B cell (primary cell): Measurements from ENCODE around the gene ARG1. TPM values are rescaled to one million over a fixed set of nuclear protein-coding genes. Genes with fewer than 3 reads are reported as not detected.

Experiments
- ATAC-seq: fragments of 200-7000 bp; cut with Tn5 transposase; one replicate; pipeline ENCODE4 v1.10.0; 2021; ENCODE audit warnings: low read depth, mild to moderate bottlenecking, moderate number of reproducible peaks, moderate library complexity
- CTCF ChIA-PET: fragments of 350-600 bp; sonication (Branson Sonifier 250); formaldehyde crosslinking; loops from one replicate; lab custom pipeline; 2021; ENCODE audit warnings: antibody characterized with exemption, inconsistent platforms; lab: Charles Lee
- POLR2A ChIA-PET: fragments of 350-600 bp; sonication (Branson Sonifier 250); formaldehyde crosslinking; loops from one replicate; lab custom pipeline; 2021; ENCODE audit warnings: antibody characterized with exemption; lab: Charles Lee
- DNase-seq: peaks from one replicate; pipeline ENCODE4 v3.0.0; 2013
- H2AFZ ChIP-seq: 2 replicates; pipeline ENCODE4 v1.6.1; 2012; ENCODE audit warnings: mild to moderate bottlenecking, low read depth, low read length; ENCODE audit not compliant: insufficient read depth, poor library complexity, severe bottlenecking
- H3K27ac ChIP-seq, 2 donors: 1 replicate in 1 of 2; 2 replicates in 1 of 2; pipeline ENCODE4 v1.5.1; 2012 to 2013; ENCODE audit warnings: low read length in 2 of 2, mild to moderate bottlenecking in 2 of 2, moderate library complexity in 1 of 2
- H3K27me3 ChIP-seq, 4 experiments: fragments of 200-600 bp in 1 of 4; sonication (generic) in 1 of 4; replicated peaks in 1 of 4; 1 replicate in 2 of 4; 2 replicates in 2 of 4; pipeline versions ENCODE4 v1.6.1 to v1.7.0; 2013 to 2016; ENCODE audit warnings: low read length in 3 of 4, mild to moderate bottlenecking in 2 of 4, mixed read lengths in 1 of 4, moderate library complexity in 1 of 4; ENCODE audit not compliant: insufficient read depth in 4 of 4, control insufficient read depth in 3 of 4; ENCODE audit errors: control extremely low read depth in 1 of 4
- H3K36me3 ChIP-seq, 2 experiments: replicated peaks in 1 of 2; 1 replicate in 1 of 2; 2 replicates in 1 of 2; pipeline versions ENCODE4 v1.6.1 to v1.7.1; 2013; ENCODE audit warnings: low read length in 1 of 2; ENCODE audit not compliant: insufficient read depth in 2 of 2, control insufficient read depth in 1 of 2; ENCODE audit errors: control extremely low read depth in 1 of 2, extremely low read depth in 1 of 2
- H3K4me1 ChIP-seq, 2 donors: fragments of 200-600 bp in 1 of 2; sonication (generic) in 1 of 2; 1 replicate in 1 of 2; 2 replicates in 1 of 2; pipeline versions ENCODE4 v1.5.1 to v1.6.1; 2013 to 2017; ENCODE audit warnings: low read length in 2 of 2; ENCODE audit not compliant: control insufficient read depth in 2 of 2, insufficient read depth in 2 of 2
- H3K4me2 ChIP-seq: replicated peaks from 2 replicates; pipeline ENCODE3; 2012; ENCODE audit warnings: mild to moderate bottlenecking, low read depth, low read length; ENCODE audit not compliant: poor library complexity, severe bottlenecking
- H3K4me3 ChIP-seq, 5 experiments: fragments of 200-600 bp in 1 of 5; sonication (generic) in 1 of 5; 1 replicate in 3 of 5; 2 replicates in 2 of 5; pipeline versions ENCODE4 v1.5.1 to v1.7.0; 2011 to 2016; ENCODE audit warnings: low read length in 4 of 5, mild to moderate bottlenecking in 4 of 5, low read depth in 2 of 5, control low read depth in 1 of 5, moderate library complexity in 1 of 5; ENCODE audit not compliant: insufficient read depth in 1 of 5; ENCODE audit errors: control extremely low read depth in 1 of 5, extremely low read depth in 1 of 5
- H3K79me2 ChIP-seq: fragments of 200-600 bp; sonication (generic); one replicate; pipeline ENCODE4 v1.6.0; 2016; ENCODE audit warnings: low read length; ENCODE audit not compliant: control insufficient read depth, insufficient read depth
- H3K9ac ChIP-seq: fragments of 200-600 bp; sonication (generic); 2 replicates; pipeline ENCODE4 v1.6.1; 2017; ENCODE audit warnings: mild to moderate bottlenecking, low read length, moderate library complexity
- H3K9me3 ChIP-seq, 3 donors: one replicate each; pipeline versions ENCODE4 v1.6.1 to v1.7.1; 2013; ENCODE audit warnings: low read length in 2 of 3; ENCODE audit not compliant: control insufficient read depth in 2 of 3, insufficient read depth in 1 of 3; ENCODE audit errors: control extremely low read depth in 1 of 3
- H4K20me1 ChIP-seq: 2 replicates; pipeline ENCODE4 v1.6.0; 2012; ENCODE audit warnings: mild to moderate bottlenecking, low read length; ENCODE audit not compliant: insufficient read depth, control insufficient read depth, poor library complexity, severe bottlenecking
- H3K27ac Mint-ChIP-seq: one replicate; pipeline ENCODE4 v1.8.0; 2021; ENCODE audit warnings: mixed read lengths
- H3K27me3 Mint-ChIP-seq: one replicate; pipeline ENCODE4 v1.8.0; 2021; ENCODE audit warnings: mixed read lengths
- H3K4me1 Mint-ChIP-seq: one replicate; pipeline ENCODE4 v1.8.0; 2021; ENCODE audit warnings: mixed read lengths
- H3K4me3 Mint-ChIP-seq: one replicate; pipeline ENCODE4 v1.8.0; 2021; ENCODE audit warnings: mixed read lengths
- H3K9me3 Mint-ChIP-seq: one replicate; pipeline ENCODE4 v1.8.0; 2022; ENCODE audit warnings: mixed read lengths; ENCODE audit not compliant: insufficient read depth
- CTCF ChIP-seq: fragments of 200-600 bp; IDR thresholded peaks from one replicate; pipeline ENCODE4 v1.8.0; 2022; ENCODE audit warnings: antibody characterized with exemption, mild to moderate bottlenecking
- EZH2 ChIP-seq: IDR thresholded peaks from 2 replicates; pipeline ENCODE4 v1.6.1; 2012; ENCODE audit warnings: borderline replicate concordance, low read depth, mild to moderate bottlenecking, moderate library complexity, low read length; ENCODE audit not compliant: insufficient read depth, poor library complexity, severe bottlenecking
- WGBS: methylation state at CpG from one replicate; pipeline ENCODE4 v1.1.5; 2013; ENCODE audit warnings: missing lambda C conversion rate; ENCODE audit not compliant: insufficient coverage; 5-methylcytosine and 5-hydroxymethylcytosine counted together
- intact Hi-C: fragments of 100-400 bp; cut with micrococcal nuclease; formaldehyde crosslinking; loops from one replicate; pipeline ENCODE4 v1.10.0; 2022
- polyA plus RNA-seq: library from polyadenylated mRNA; depleted of rRNA; stranded (reverse); fragments of >200 nt; gene quantifications from 2 replicates; pipeline ENCODE4 v1.2.3, GENCODE V29; 2012
- total RNA-seq, 2 donors: library from RNA; stranded (reverse); fragments of 120-200 nt in 1 of 2; gene quantifications; 1 replicate in 1 of 2; 2 replicates in 1 of 2; pipeline versions ENCODE4 v1.2.3 to v1.2.4, GENCODE V29; 2013 to 2022

ARG1 gene
- total and polyA plus RNA-seq, 2 donors (not counting 1 experiment from before 2014, with no cell fraction given), result not detected

DNA sequence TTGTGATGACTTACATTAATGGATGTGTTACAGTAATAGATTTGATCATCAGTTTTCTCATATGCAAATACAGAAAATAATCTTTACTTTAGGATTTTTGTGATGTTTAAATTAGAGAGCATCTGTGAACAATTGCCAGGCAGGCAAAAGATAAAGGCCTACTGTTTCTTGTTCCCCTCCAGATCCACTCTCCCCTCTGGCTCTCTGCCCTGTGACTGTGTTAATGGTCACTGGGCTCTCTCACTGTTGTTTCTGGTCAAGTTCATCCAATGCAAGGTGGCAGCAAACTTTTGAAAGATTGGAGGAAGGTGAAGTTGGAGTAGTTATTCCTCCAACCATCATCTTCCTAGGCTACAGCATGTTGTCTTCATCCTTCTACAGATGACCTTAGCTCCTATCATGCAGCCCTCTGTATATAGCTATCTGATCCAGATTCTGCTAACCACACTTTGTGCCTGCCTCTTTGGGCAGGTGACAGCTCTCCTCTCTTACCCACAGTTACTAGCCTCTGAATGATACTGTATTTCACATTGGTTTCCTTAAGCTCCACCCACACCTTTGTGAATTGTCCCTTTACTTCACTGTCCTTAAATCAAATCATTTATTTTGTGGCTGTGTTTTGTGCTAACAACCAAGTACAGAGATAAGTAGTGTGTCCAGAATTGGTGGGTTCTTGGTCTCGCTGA, 48.9 kb upstream of the ARG1 start:
- H2AFZ ChIP-seq, result no peak overlapping the region
- WGBS, result 100% methylated on average over 1 of the region's 1 CpG
- no peaks in the 10 kb centered on the region for H3K36me3 ChIP-seq
- no peak for DNase-seq
- Mint-ChIP-seq H3K27me3 (peaks cover 6% of the 10 kb centered on the region), H3K4me3 (no peak overlapping the region), H3K9me3 (no peaks in the 10 kb centered on the region), H3K4me1 (no peaks in the 10 kb centered on the region), H3K27ac (no peak overlapping the region)
- intact Hi-C loops, result no loop called here
- no peak overlapping the region for H3K4me3 ChIP-seq
- H3K9me3 ChIP-seq, result peaks cover 0 to 8% (median 0%) of the 10 kb centered on the region in 3 donors
- H3K27ac ChIP-seq, result no peak overlapping the region
- no peaks in the 10 kb centered on the region for H3K4me1 ChIP-seq
- POLR2A ChIA-PET, result no interaction called here
- H3K79me2 ChIP-seq, result no peaks in the 10 kb centered on the region
- H3K27me3 ChIP-seq, result peaks cover 0 to 3% (median 1%) of the 10 kb centered on the region in 4 experiments
- H3K9ac ChIP-seq, result no peak overlapping the region
- ATAC-seq, result no peak
- TF ChIP-seq EZH2 (no peak), CTCF (no peak)
- H3K4me2 ChIP-seq, result no peak overlapping the region
- CTCF ChIA-PET, result interaction anchor here (0.7 to 1.5 kb wide), 4 partner anchors 9 to 104 kb away, joined by 3 to 6 read pairs (median 3); partner anchors contain the start of gene MED23
- H4K20me1 ChIP-seq, result no peaks in the 10 kb centered on the region

DNA sequence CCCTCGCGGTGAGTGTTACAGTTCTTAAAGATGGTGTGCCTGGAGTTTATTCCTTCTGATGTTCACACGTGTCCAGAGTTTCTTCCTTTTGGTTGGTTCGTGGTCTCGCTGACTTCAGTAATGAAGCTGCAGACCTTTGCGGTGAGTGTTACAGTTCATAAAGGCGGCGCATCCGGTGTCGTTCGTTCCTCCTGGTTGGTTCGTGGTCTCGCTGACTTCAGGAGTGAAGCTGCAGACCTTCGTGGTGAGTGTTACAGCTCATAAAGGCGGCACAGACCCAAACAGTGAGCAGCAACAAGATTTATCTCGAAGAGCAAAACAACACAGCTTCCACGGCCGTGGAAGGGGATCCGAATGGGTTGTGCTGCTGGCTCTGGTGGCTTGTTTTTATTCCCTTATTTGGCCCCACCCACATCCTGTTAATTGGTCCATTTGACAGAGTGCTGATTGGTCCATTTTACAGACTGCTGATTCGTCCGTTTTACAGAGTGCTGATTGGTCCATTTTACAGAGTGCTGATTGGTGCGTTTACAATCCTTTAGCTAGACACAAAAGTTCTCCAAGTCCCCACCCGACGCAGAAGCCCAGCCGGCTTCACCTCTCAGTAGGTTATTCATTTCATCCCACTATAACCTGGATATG, 48.2 kb upstream of the ARG1 start:
- peaks cover 0 to 8% (median 0%) of the 10 kb centered on the region in 3 donors for H3K9me3 ChIP-seq
- POLR2A ChIA-PET, result no interaction called here
- Mint-ChIP-seq H3K4me1 (no peaks in the 10 kb centered on the region), H3K4me3 (no peak overlapping the region), H3K27me3 (peaks cover under 1% of the 10 kb centered on the region), H3K9me3 (no peaks in the 10 kb centered on the region), H3K27ac (no peak overlapping the region)
- H3K79me2 ChIP-seq, result no peaks in the 10 kb centered on the region
- TF ChIP-seq CTCF, result no peak
- TF ChIP-seq EZH2, result no peak
- H3K36me3 ChIP-seq, result no peaks in the 10 kb centered on the region
- no peaks in the 10 kb centered on the region for H4K20me1 ChIP-seq
- H3K27me3 ChIP-seq, result peaks cover 0 to 2% (median 1%) of the 10 kb centered on the region in 4 experiments
- no peak overlapping the region for H3K4me3 ChIP-seq
- ATAC-seq, result no peak
- no peak overlapping the region for H3K27ac ChIP-seq
- no peak overlapping the region for H3K9ac ChIP-seq
- H3K4me1 ChIP-seq, result no peaks in the 10 kb centered on the region
- no peak overlapping the region for H2AFZ ChIP-seq
- H3K4me2 ChIP-seq, result no peak overlapping the region
- intact Hi-C loops, result no loop called here
- CTCF ChIA-PET, result interaction anchor here (1.1 to 1.5 kb wide), 3 partner anchors 9 to 103 kb away, joined by 3 to 6 read pairs (median 3); partner anchors contain the start of gene MED23
- no peak for DNase-seq
- WGBS, result 94% methylated on average over 18 of the region's 25 CpGs
